ENCODE results near the gene CMSS1.
A peak's percentile ranks its signal among the peaks of the same experiment; 100 is the strongest.

Gene CMSS1

GRCh38 chr3:99881121-99881524 is 63.5 kb downstream of the CMSS1 start (continued):
- no peak for TF ChIP-seq ZNF629 (tag by site-specific recombination; IDR thresholded peaks at IDR 0.05)
- TF ChIP-seq ZNF175 (tag by site-specific recombination; IDR thresholded peaks at IDR 0.05): no peak
- TF ChIP-seq AEBP2 (tag by site-specific recombination; IDR thresholded peaks at IDR 0.05; ENCODE audit: borderline replicate concordance): no peak
- TF ChIP-seq, protein P1, sequence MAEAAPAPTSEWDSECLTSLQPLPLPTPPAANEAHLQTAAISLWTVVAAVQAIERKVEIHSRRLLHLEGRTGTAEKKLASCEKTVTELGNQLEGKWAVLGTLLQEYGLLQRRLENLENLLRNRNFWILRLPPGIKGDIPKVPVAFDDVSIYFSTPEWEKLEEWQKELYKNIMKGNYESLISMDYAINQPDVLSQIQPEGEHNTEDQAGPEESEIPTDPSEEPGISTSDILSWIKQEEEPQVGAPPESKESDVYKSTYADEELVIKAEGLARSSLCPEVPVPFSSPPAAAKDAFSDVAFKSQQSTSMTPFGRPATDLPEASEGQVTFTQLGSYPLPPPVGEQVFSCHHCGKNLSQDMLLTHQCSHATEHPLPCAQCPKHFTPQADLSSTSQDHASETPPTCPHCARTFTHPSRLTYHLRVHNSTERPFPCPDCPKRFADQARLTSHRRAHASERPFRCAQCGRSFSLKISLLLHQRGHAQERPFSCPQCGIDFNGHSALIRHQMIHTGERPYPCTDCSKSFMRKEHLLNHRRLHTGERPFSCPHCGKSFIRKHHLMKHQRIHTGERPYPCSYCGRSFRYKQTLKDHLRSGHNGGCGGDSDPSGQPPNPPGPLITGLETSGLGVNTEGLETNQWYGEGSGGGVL (tag by site-specific recombination; IDR thresholded peaks at IDR 0.05): no peak
- TF ChIP-seq ZNF19 (tag by site-specific recombination; IDR thresholded peaks at IDR 0.05; ENCODE audit: low read depth): no peak
- no peak for TF ChIP-seq ZNF777 (tag by site-specific recombination; IDR thresholded peaks at IDR 0.05; ENCODE audit: borderline replicate concordance)
- TF ChIP-seq ZNF549 (tag by site-specific recombination; IDR thresholded peaks at IDR 0.05): no peak

GRCh38 chr3:99882436-99883137 is 64.9 kb downstream of the CMSS1 start:
- H3K36me3 ChIP-seq (ENCODE audit: control insufficient read depth in 2 of 2, insufficient read depth in 1 of 2, low read length in 2 of 2): no peaks in the 10 kb centered on the region
- TF ChIP-seq KLF8 (tag by site-specific recombination; IDR thresholded peaks at IDR 0.05) (no peak), ZNF768 (tag by site-specific recombination; IDR thresholded peaks at IDR 0.05) (peak; percentile 83)
- no peak overlapping the region for H3K4me3 ChIP-seq (ENCODE audit: low read depth, low read length)
- ChIA-PET CTCF (interaction anchor here (0.9 kb wide), 1 partner anchor 11 kb away, joined by 3 read pairs; no protein-coding TSS in a partner anchor), POLR2A (no interaction called here)
- H3K27ac ChIP-seq (ENCODE audit: extremely low read depth, low read depth, low read length): no peak overlapping the region
- no peaks in the 10 kb centered on the region for H3K9me3 ChIP-seq (ENCODE audit: control insufficient read depth, insufficient read depth, low read depth, low read length)
- no peaks in the 10 kb centered on the region for H3K4me1 ChIP-seq (ENCODE audit: control insufficient read depth, insufficient read depth, low read length)

- ChIA-PET CTCF (no interaction called here), POLR2A (no interaction called here)
- TF ChIP-seq SCRT2 (tag by site-specific recombination; IDR thresholded peaks at IDR 0.05) (no peak), ZNF768 (tag by site-specific recombination; IDR thresholded peaks at IDR 0.05) (no peak), ZNF571 (tag by site-specific recombination; IDR thresholded peaks at IDR 0.05) (no peak), ZNF561 (tag by site-specific recombination; IDR thresholded peaks at IDR 0.05; ENCODE audit: borderline replicate concordance) (no peak), ZNF639 (tag by site-specific recombination; IDR thresholded peaks at IDR 0.05) (no peak), ZNF146 (tag by site-specific recombination; IDR thresholded peaks at IDR 0.05) (no peak), MZF1 (tag by site-specific recombination; IDR thresholded peaks at IDR 0.05; ENCODE audit: borderline replicate concordance) (no peak), ZNF350 (tag by site-specific recombination; IDR thresholded peaks at IDR 0.05) (no peak), ZNF629 (tag by site-specific recombination; IDR thresholded peaks at IDR 0.05) (no peak), ZNF473 (tag by site-specific recombination; IDR thresholded peaks at IDR 0.05) (no peak), ZBTB7A (tag by site-specific recombination; IDR thresholded peaks at IDR 0.05; ENCODE audit: low read depth) (no peak)
- H3K9me3 ChIP-seq (ENCODE audit: control insufficient read depth, insufficient read depth, low read depth, low read length): no peaks in the 10 kb centered on the region
- H3K4me3 ChIP-seq (ENCODE audit: low read depth, low read length): no peak overlapping the region
- H3K27ac ChIP-seq (ENCODE audit: extremely low read depth, low read depth, low read length): no peak overlapping the region
- no peaks in the 10 kb centered on the region for H3K36me3 ChIP-seq (ENCODE audit: control insufficient read depth in 2 of 2, insufficient read depth in 1 of 2, low read length in 2 of 2)
- no peaks in the 10 kb centered on the region for H3K4me1 ChIP-seq (ENCODE audit: control insufficient read depth, insufficient read depth, low read length)
Observed at GRCh38 chr3:99883138-99883461, 65.4 kb downstream of the CMSS1 start.
